CD14-positive monocyte (primary cell): ENCODE data around the gene CABP1. TPM values are rescaled to one million over a fixed set of nuclear protein-coding genes. Genes with fewer than 3 reads are reported as not detected.

Experiments used
- DNase-seq, 3 donors: peaks; one replicate each; pipeline ENCODE4 v3.0.0-alpha.2; 2011 to 2022
- H2AFZ ChIP-seq: 2 replicates; pipeline ENCODE4 v1.6.0; 2012; ENCODE audit warnings: mild to moderate bottlenecking, low read depth, low read length, inconsistent platforms; ENCODE audit not compliant: insufficient read depth, poor library complexity, severe bottlenecking
- H3K27ac ChIP-seq, 2 donors: 1 replicate in 1 of 2; 2 replicates in 1 of 2; pipeline ENCODE4 v1.5.1; 2012 to 2013; ENCODE audit warnings: low read length in 2 of 2, control low read depth in 1 of 2, inconsistent platforms in 1 of 2, low read depth in 1 of 2, mild to moderate bottlenecking in 1 of 2
- H3K27me3 ChIP-seq, 2 donors: one replicate each; pipeline versions ENCODE4 v1.6.0 to v1.6.1; 2011 to 2013; ENCODE audit warnings: low read length in 2 of 2; ENCODE audit not compliant: control insufficient read depth in 2 of 2, insufficient read depth in 2 of 2
- H3K36me3 ChIP-seq, 2 donors: replicated peaks in 1 of 2; 1 replicate in 1 of 2; 2 replicates in 1 of 2; pipeline versions ENCODE4 v1.5.1 to v1.6.1; 2012 to 2013; ENCODE audit warnings: low read length in 2 of 2, control low read depth in 1 of 2, inconsistent platforms in 1 of 2, mild to moderate bottlenecking in 1 of 2; ENCODE audit not compliant: insufficient read depth in 2 of 2, control insufficient read depth in 1 of 2
- H3K4me1 ChIP-seq, 2 donors: 1 replicate in 1 of 2; 2 replicates in 1 of 2; pipeline versions ENCODE4 v1.5.1 to v1.6.1; 2012 to 2013; ENCODE audit warnings: low read length in 2 of 2, control low read depth in 1 of 2, inconsistent platforms in 1 of 2, mild to moderate bottlenecking in 1 of 2, moderate library complexity in 1 of 2; ENCODE audit not compliant: insufficient read depth in 2 of 2, control insufficient read depth in 1 of 2
- H3K4me2 ChIP-seq: replicated peaks from 2 replicates; pipeline ENCODE3; 2012; ENCODE audit warnings: low read length, moderate library complexity, mild to moderate bottlenecking; ENCODE audit not compliant: poor library complexity, severe bottlenecking; ENCODE audit errors: extremely low read depth
- H3K4me3 ChIP-seq, 3 experiments: fragments of 200-600 bp in 1 of 3; sonication (generic) in 1 of 3; replicated peaks in 1 of 3; 1 replicate in 2 of 3; 2 replicates in 1 of 3; pipeline ENCODE4 v1.5.1; 2011 to 2013; ENCODE audit warnings: low read length in 3 of 3, mild to moderate bottlenecking in 3 of 3, control low read depth in 2 of 3, low read depth in 2 of 3, inconsistent platforms in 1 of 3, moderate library complexity in 1 of 3
- H3K79me2 ChIP-seq: 2 replicates; pipeline ENCODE4 v1.6.0; 2012; ENCODE audit warnings: mild to moderate bottlenecking, control low read depth, inconsistent platforms, low read length, moderate library complexity; ENCODE audit not compliant: insufficient read depth
- H3K9ac ChIP-seq: 2 replicates; pipeline ENCODE4 v1.6.0; 2017; ENCODE audit warnings: low read length, mild to moderate bottlenecking; ENCODE audit not compliant: insufficient read depth, poor library complexity, severe bottlenecking
- H3K9me3 ChIP-seq, 2 donors: replicated peaks in 1 of 2; 1 replicate in 1 of 2; 2 replicates in 1 of 2; pipeline versions ENCODE4 v1.5.1 to v1.6.1; 2012 to 2013; ENCODE audit warnings: low read length in 2 of 2, control low read depth in 1 of 2; ENCODE audit not compliant: control insufficient read depth in 1 of 2, insufficient read depth in 1 of 2
- H4K20me1 ChIP-seq: 2 replicates; pipeline ENCODE4 v1.6.0; 2012; ENCODE audit warnings: mild to moderate bottlenecking, low read length, control low read depth, moderate library complexity; ENCODE audit not compliant: insufficient read depth
- H3K27ac Mint-ChIP-seq, 7 donors: one replicate each; pipeline ENCODE4 v1.8.0; 2020; ENCODE audit warnings: mild to moderate bottlenecking in 7 of 7, mixed read lengths in 7 of 7, moderate library complexity in 6 of 7, inconsistent platforms in 2 of 7
- H3K27me3 Mint-ChIP-seq, 3 donors: one replicate each; pipeline ENCODE4 v1.8.0; 2021 to 2022; ENCODE audit warnings: low read depth in 3 of 3, mild to moderate bottlenecking in 3 of 3, mixed read lengths in 3 of 3, moderate library complexity in 3 of 3, inconsistent platforms in 1 of 3
- H3K36me3 Mint-ChIP-seq, 2 donors: one replicate each; pipeline ENCODE4 v1.8.0; 2020; ENCODE audit warnings: mixed read lengths in 2 of 2, inconsistent platforms in 1 of 2, mild to moderate bottlenecking in 1 of 2
- H3K4me1 Mint-ChIP-seq: one replicate; pipeline ENCODE4 v1.8.0; 2020; ENCODE audit warnings: mild to moderate bottlenecking, mixed read lengths
- H3K4me3 Mint-ChIP-seq, 2 donors: one replicate each; pipeline ENCODE4 v1.8.0; 2020; ENCODE audit warnings: mild to moderate bottlenecking in 2 of 2, mixed read lengths in 2 of 2, moderate library complexity in 1 of 2
- H3K9me3 Mint-ChIP-seq, 7 donors: one replicate each; pipeline ENCODE4 v1.8.0; 2020 to 2022; ENCODE audit warnings: mixed read lengths in 7 of 7, mild to moderate bottlenecking in 6 of 7, moderate library complexity in 6 of 7, inconsistent platforms in 2 of 7
- CTCF ChIP-seq: fragments of 200-600 bp; IDR thresholded peaks from one replicate; pipeline ENCODE4 v1.8.0; 2022; ENCODE audit warnings: antibody characterized with exemption, mild to moderate bottlenecking
- WGBS: methylation state at CpG from one replicate; pipeline ENCODE4 v1.1.5; 2013; ENCODE audit warnings: missing lambda C conversion rate; ENCODE audit not compliant: insufficient coverage; 5-methylcytosine and 5-hydroxymethylcytosine counted together
- intact Hi-C, 2 donors: fragments of 100-400 bp; cut with micrococcal nuclease; formaldehyde crosslinking; loops; one replicate each; pipeline versions ENCODE4 v1.15.0 to v1.15.1; 2023
- polyA plus RNA-seq, 3 donors: library from polyadenylated mRNA; depleted of rRNA in 1 of 3; unstranded in 2 of 3; stranded (reverse) in 1 of 3; fragments of 300-500 nt in 2 of 3; fragments of >200 nt in 1 of 3; fragmentation: Illumina TruSeq in 2 of 3; gene quantifications; 1 replicate in 2 of 3; 2 replicates in 1 of 3; pipeline ENCODE4 v1.2.3, GENCODE V29; 2012 to 2021

The CABP1 gene
- polyA plus RNA-seq, 3 donors, result 0.19 to 0.43 TPM; not detected in 1

- H4K20me1 ChIP-seq, result no peaks in the 10 kb centered on the region
- 13% methylated on average over 4 of the region's 8 CpGs for whole genome bisulfite sequencing
- no peak for TF ChIP-seq CTCF
- no peaks in the 10 kb centered on the region for H3K36me3 Mint-ChIP-seq
- peak overlapping the region; percentile 41 for H2AFZ ChIP-seq
- H3K27ac Mint-ChIP-seq, result peak overlapping the region in 1 of 7 donors; percentile 11
- H3K27me3 ChIP-seq, result no peaks in the 10 kb centered on the region
- no peaks in the 10 kb centered on the region for H3K36me3 ChIP-seq
- peaks cover 9% of the 10 kb centered on the region for H3K4me1 Mint-ChIP-seq
- H3K4me3 ChIP-seq, result no peak overlapping the region
- no peaks in the 10 kb centered on the region for H3K79me2 ChIP-seq
- H3K27ac ChIP-seq, result no peak overlapping the region
- no peaks in the 10 kb centered on the region for H3K9me3 ChIP-seq
- peak in 1 of 3 donors; percentile 26 for DNase-seq
- peaks cover 4 to 9% of the 10 kb centered on the region in 2 donors for H3K4me1 ChIP-seq
- no peak overlapping the region for H3K4me3 Mint-ChIP-seq
- no peak overlapping the region for H3K9ac ChIP-seq
- intact Hi-C loops, result loop anchor here in 1 of 2 donors (2.0 kb wide), 1 partner anchor 26 kb away; no protein-coding TSS in a partner anchor
- H3K4me2 ChIP-seq, result no peak overlapping the region
- no peaks in the 10 kb centered on the region for H3K9me3 Mint-ChIP-seq
- peaks cover 4 to 5% (median 4%) of the 10 kb centered on the region in 3 donors for H3K27me3 Mint-ChIP-seq
Observed at GRCh38 chr12:120592121-120593049, 48.0 kb upstream of the CABP1 start.

GRCh38 chr12:120596901-120597300 lies 43.5 kb upstream of the CABP1 start:
- H2AFZ ChIP-seq, result no peak overlapping the region
- no peaks in the 10 kb centered on the region for H3K36me3 ChIP-seq
- no peak for TF ChIP-seq CTCF
- DNase-seq, result no peak
- no peak overlapping the region for H3K9ac ChIP-seq
- H3K4me2 ChIP-seq, result no peak overlapping the region
- no peak overlapping the region for H3K27ac Mint-ChIP-seq
- no peaks in the 10 kb centered on the region for H3K36me3 Mint-ChIP-seq
- H3K9me3 ChIP-seq, result no peaks in the 10 kb centered on the region
- WGBS, result no CpG with 5 or more reads among the region's 3 CpGs
- H4K20me1 ChIP-seq, result no peaks in the 10 kb centered on the region
- H3K4me1 Mint-ChIP-seq, result peaks cover 30% of the 10 kb centered on the region
- H3K27ac ChIP-seq, result no peak overlapping the region
- no peaks in the 10 kb centered on the region for H3K79me2 ChIP-seq
- intact Hi-C loops, result no loop called here
- H3K4me1 ChIP-seq, result peaks cover 32 to 35% of the 10 kb centered on the region in 2 donors
- H3K4me3 Mint-ChIP-seq, result no peak overlapping the region
- no peak overlapping the region for H3K4me3 ChIP-seq
- H3K27me3 ChIP-seq, result no peaks in the 10 kb centered on the region
- no peaks in the 10 kb centered on the region for H3K9me3 Mint-ChIP-seq
- H3K27me3 Mint-ChIP-seq, result peaks cover 0 to 3% (median 2%) of the 10 kb centered on the region in 3 donors
